GM12865 (cell line): ENCODE results near the gene UROD.

Experiments used
- DNase-seq: peaks from one replicate; pipeline ENCODE4 v3.0.0; 2010; ENCODE audit warnings: low read depth
- H3K4me3 ChIP-seq: 2 replicates; pipeline ENCODE4 v1.5.1; 2011; ENCODE audit warnings: mild to moderate bottlenecking, low read depth, low read length, control low read depth
- CTCF ChIP-seq: IDR thresholded peaks from 2 replicates; pipeline ENCODE4 v1.5.1; 2011; ENCODE audit warnings: low read length, control low read depth, low read depth, inconsistent platforms; ENCODE audit not compliant: insufficient read depth; ENCODE audit errors: missing control alignments

UROD gene

DNA sequence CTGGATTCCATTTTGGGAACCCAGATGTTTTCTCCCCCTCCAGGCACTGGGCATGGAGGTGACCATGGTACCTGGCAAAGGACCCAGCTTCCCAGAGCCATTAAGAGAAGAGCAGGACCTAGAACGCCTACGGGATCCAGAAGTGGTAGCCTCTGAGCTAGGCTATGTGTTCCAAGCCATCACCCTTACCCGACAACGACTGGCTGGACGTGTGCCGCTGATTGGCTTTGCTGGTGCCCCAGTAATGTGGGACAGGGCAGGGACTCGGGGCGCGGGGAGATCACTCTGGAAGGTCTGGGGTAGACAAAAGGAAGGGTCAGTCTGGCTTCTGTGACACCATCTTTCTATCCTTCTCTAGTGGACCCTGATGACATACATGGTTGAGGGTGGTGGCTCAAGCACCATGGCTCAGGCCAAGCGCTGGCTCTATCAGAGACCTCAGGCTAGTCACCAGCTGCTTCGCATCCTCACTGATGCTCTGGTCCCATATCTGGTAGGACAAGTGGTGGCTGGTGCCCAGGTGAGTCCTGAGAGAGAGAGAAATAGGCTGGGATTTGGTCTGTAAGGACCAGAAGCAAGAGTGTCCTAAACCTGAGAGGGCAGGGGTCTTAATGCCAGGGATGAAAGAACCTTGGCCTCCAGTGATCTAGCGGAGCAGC lies 1.6 kb downstream of the UROD start:
- DNase-seq: no peak
- no peak for TF ChIP-seq CTCF
- no peak overlapping the region for H3K4me3 ChIP-seq

DNA sequence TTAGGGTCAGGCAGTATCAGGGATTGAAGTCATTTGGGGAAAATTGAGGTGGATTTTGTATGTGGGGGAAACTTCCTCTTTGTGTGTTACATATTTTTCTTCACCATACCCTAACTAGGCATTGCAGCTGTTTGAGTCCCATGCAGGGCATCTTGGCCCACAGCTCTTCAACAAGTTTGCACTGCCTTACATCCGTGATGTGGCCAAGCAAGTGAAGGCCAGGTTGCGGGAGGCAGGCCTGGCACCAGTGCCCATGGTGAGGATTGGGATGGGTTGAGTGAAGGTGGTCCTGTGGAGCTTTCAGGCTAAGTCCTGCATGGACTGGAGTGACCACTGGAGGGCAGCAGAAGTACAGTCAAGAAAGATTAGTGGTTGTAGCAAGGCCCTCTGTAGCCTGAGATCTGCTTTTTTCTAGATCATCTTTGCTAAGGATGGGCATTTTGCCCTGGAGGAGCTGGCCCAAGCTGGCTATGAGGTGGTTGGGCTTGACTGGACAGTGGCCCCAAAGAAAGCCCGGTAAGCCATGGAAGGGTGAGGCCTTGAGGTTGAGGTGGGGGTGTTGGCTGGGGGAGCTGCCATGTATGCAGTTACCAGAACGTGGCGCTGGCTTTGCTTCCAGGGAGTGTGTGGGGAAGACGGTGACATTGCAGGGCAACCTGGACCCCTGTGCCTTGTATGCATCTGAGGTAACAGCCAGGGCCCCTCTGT lies 2.4 kb downstream of the UROD start:
- peak; percentile 93 for TF ChIP-seq CTCF
- H3K4me3 ChIP-seq: no peak overlapping the region
- DNase-seq: peak; percentile 91

DNA sequence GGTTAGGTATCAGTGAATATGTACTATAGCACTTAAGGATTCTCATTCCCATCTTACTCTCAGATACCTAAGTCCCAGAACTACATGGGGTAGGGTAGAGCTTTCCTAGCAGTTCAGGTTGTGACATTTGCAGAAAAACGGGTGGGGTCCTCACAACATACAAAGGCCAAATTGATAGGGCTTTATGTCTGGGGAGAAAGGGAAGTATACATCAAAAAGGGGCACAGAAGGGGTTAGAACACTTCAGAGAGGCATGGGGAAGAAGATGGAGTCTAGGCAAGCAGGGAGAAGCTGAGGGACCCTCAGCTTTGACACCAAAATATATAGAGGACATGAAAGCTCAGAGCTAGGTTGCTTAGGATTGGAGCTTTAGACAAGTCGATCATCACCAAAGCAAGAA lies 3.6 kb downstream of the UROD start:
- no peak for DNase-seq
- TF ChIP-seq CTCF: no peak
- no peak overlapping the region for H3K4me3 ChIP-seq

DNA sequence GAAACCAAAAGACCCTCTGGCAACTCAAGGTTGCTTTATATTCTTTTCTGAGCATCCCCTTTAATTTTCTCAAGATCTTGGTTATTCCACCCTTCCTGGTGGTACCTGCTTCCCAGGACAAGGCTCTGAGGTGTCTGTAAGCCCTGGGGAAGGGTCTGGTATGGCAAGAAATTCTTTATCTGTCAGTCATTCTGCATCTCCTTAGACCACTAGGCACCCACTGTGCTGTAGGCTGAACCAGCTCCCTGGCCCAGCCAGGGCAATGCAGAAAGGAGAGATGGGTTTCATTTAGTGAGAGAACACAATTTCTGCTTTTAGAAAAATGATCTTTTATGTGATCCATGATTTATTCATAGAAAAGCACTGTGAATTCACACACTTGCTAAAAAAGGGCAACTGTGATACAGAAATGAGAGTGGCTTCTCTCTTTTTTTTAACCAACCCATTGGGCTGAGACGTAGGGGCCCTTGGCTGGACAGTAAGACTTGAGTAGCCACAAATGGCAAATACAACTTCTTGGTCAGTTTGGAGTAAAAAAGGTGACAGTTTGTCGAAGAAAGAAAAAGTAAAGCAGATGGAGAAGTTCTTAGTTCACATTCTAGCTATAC lies 4.1 kb downstream of the UROD start:
- DNase-seq: no peak
- no peak overlapping the region for H3K4me3 ChIP-seq
- no peak for TF ChIP-seq CTCF

- no peak overlapping the region for H3K4me3 ChIP-seq
- no peak for DNase-seq
- TF ChIP-seq CTCF: no peak
Measured at GRCh38 chr1:45016767-45017166, 4.7 kb downstream of the UROD start.

DNA sequence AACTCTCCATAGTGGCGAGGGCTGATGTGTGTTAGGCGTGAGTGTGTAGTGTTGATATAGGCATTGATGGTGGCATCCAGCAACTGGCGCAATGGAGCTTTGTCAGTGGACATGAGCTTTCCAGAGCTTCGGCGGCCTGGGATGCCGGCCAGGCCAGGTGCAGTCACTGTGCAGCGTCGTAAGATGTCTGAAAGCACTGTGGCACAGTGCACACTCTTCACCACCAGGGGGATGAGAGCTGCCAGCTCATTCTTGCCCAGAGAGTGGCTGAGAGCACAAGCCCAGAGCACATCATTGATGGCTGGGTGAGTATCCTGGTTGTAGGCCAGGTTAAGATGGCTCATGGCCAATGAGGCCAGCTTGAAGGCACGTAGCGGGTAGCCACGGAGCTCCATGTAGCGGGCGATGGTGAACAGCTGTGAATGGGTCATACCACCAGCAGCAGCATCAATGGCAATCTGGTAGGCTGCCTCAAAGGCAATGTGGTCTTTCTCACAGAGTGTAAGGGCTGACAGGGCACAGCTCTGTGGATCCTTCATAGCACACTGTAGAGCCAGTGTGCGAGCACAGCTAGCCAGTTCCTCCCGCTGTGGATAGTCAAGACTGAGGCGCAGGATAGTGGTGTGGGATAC lies 6.7 kb downstream of the UROD start:
- TF ChIP-seq CTCF: peak; percentile 87
- H3K4me3 ChIP-seq: no peak overlapping the region
- peak; percentile 76 for DNase-seq
